ENCODE results near the gene MLANA. TPM values are rescaled to one million over a fixed set of nuclear protein-coding genes. Genes with fewer than 3 reads are reported as not detected.

Gene MLANA
- total RNA-seq, 3 donors from 2014 or later: not detected

DNA sequence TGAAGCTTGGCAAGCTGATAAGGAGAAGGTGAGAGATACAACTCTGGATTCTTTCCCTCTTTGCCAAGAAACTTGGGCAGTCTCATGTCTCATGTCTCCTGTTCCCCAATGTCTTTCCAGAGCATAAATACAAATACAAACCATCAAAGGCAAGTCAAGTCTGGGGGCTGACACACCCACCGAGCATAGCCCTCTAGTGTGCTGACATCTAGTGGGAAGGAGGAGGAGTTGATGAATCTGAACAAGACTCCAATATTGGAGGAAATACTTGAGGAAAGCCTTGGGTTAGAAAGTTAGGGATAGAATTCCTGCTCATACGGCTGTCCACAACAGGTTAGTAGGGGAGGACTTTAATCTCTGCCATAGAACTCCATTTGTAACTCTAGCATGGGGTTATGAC, 8.6 kb downstream of the MLANA start:
- no peaks in the 10 kb centered on the region for H3K27me3 ChIP-seq
- H3K36me3 ChIP-seq: no peaks in the 10 kb centered on the region
- H3K27ac ChIP-seq: no peak overlapping the region
- TF ChIP-seq POLR2A (IDR thresholded peaks at IDR 0.05): no peak
- TF ChIP-seq POLR2AphosphoS5 (IDR thresholded peaks at IDR 0.05): no peak
- TF ChIP-seq, protein P1, sequence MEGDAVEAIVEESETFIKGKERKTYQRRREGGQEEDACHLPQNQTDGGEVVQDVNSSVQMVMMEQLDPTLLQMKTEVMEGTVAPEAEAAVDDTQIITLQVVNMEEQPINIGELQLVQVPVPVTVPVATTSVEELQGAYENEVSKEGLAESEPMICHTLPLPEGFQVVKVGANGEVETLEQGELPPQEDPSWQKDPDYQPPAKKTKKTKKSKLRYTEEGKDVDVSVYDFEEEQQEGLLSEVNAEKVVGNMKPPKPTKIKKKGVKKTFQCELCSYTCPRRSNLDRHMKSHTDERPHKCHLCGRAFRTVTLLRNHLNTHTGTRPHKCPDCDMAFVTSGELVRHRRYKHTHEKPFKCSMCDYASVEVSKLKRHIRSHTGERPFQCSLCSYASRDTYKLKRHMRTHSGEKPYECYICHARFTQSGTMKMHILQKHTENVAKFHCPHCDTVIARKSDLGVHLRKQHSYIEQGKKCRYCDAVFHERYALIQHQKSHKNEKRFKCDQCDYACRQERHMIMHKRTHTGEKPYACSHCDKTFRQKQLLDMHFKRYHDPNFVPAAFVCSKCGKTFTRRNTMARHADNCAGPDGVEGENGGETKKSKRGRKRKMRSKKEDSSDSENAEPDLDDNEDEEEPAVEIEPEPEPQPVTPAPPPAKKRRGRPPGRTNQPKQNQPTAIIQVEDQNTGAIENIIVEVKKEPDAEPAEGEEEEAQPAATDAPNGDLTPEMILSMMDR (IDR thresholded peaks at IDR 0.05): no peak
- H3K4me1 ChIP-seq: no peaks in the 10 kb centered on the region
- no peak for DNase-seq (ENCODE audit: low spot score in 2 of 2)
- H3K9me3 ChIP-seq: no peaks in the 10 kb centered on the region
- no peak overlapping the region for H3K4me3 ChIP-seq
- intact Hi-C loops (cut with DNase I; ENCODE audit: low total_unique reads): no loop called here

DNA sequence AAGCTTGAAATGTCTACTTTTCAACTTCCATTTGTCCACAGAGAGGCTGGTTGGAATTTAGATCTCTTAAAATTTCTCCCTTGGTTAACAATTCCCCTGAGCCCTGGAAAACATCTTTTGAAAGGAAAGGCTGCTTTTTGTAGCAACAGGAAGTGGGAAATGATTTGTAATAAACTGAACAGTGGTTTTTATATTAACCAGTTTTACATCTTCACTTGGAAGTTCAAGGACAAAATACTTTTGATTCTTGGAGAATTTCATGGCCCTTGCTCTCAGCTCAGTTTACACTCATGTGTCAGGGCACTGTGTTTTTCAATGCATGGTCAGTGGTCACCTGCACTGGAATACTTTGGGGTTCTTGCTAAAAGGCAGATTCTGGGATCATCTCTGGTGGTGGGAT, 9.9 kb downstream of the MLANA start:
- no peaks in the 10 kb centered on the region for H3K9me3 ChIP-seq
- H3K36me3 ChIP-seq: no peaks in the 10 kb centered on the region
- no peaks in the 10 kb centered on the region for H3K27me3 ChIP-seq
- no peak overlapping the region for H3K27ac ChIP-seq
- DNase-seq (ENCODE audit: low spot score in 2 of 2): no peak
- H3K4me3 ChIP-seq: no peak overlapping the region
- no peaks in the 10 kb centered on the region for H3K4me1 ChIP-seq
- TF ChIP-seq POLR2AphosphoS5 (IDR thresholded peaks at IDR 0.05) (no peak), POLR2A (IDR thresholded peaks at IDR 0.05) (no peak)
- TF ChIP-seq, protein P1 (IDR thresholded peaks at IDR 0.05): no peak
- intact Hi-C loops (cut with DNase I; ENCODE audit: low total_unique reads): no loop called here

DNA sequence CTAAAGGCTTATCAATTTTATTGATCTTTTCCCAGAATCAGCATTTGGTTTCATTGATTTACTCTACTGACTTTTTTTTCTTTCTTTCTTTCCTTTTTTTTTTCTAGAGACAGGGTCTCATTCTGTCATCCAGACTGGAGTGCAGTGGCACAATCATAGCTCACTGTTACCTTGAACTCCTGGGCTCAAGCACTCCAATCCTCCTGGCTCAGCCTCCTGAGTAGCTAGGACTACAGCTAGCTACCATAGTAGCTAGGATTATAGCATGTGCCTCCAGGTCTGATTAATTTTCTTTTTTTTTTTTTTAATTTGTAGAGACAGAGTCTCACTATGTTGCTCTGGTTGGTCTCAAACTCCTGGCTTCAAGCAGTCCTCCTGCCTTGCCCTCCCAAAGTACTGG, 11.7 kb downstream of the MLANA start:
- H3K4me1 ChIP-seq: no peaks in the 10 kb centered on the region
- intact Hi-C loops (cut with DNase I; ENCODE audit: low total_unique reads): no loop called here
- no peaks in the 10 kb centered on the region for H3K9me3 ChIP-seq
- no peak overlapping the region for H3K27ac ChIP-seq
- H3K36me3 ChIP-seq: peaks cover 3% of the 10 kb centered on the region
- H3K27me3 ChIP-seq: no peaks in the 10 kb centered on the region
- no peak overlapping the region for H3K4me3 ChIP-seq
- no peak for DNase-seq (ENCODE audit: low spot score in 2 of 2)
- TF ChIP-seq, protein P1 (IDR thresholded peaks at IDR 0.05): no peak
- TF ChIP-seq POLR2AphosphoS5 (IDR thresholded peaks at IDR 0.05) (no peak), POLR2A (IDR thresholded peaks at IDR 0.05) (no peak)

DNA sequence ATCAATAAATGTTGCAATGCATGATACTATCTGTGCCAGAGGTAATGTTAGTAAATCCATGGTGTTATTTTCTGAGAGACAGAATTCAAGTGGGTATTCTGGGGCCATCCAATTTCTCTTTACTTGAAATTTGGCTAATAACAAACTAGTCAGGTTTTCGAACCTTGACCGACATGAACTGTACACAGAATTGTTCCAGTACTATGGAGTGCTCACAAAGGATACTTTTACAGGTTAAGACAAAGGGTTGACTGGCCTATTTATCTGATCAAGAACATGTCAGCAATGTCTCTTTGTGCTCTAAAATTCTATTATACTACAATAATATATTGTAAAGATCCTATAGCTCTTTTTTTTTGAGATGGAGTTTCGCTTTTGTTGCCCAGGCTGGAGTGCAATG, 18.2 kb downstream of the MLANA start:
- no peak for DNase-seq (ENCODE audit: low spot score in 2 of 2)
- Histone ChIP-seq H3K4me1 (no peaks in the 10 kb centered on the region), H3K4me3 (no peak overlapping the region), H3K27ac (no peak overlapping the region), H3K9me3 (no peaks in the 10 kb centered on the region), H3K27me3 (no peaks in the 10 kb centered on the region), H3K36me3 (peaks cover 3% of the 10 kb centered on the region)
- TF ChIP-seq POLR2A (IDR thresholded peaks at IDR 0.05) (no peak), POLR2AphosphoS5 (IDR thresholded peaks at IDR 0.05) (no peak)
- TF ChIP-seq, protein P1 (IDR thresholded peaks at IDR 0.05): no peak
- intact Hi-C loops (cut with DNase I; ENCODE audit: low total_unique reads): no loop called here

DNA sequence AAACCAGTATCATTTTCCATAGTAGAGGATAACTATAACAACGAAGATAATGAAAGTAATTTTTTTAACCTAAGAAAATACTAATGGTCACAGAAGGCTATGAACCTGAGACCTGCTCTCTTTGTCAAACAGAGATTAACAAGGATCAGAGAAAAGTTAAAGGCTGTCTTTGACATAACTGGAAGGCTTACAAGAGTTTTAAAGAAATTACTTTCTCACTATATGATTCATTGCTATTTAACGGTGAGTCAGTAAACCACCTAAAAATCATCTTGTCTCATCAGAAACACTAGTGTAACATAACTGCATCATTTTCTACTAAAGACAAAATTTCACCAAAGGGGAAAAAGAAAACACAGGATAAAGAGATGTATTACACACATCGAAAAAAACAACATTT, 19.3 kb downstream of the MLANA start:
- H3K4me3 ChIP-seq: no peak overlapping the region
- no peaks in the 10 kb centered on the region for H3K4me1 ChIP-seq
- intact Hi-C loops (cut with DNase I; ENCODE audit: low total_unique reads): no loop called here
- peaks cover 3% of the 10 kb centered on the region for H3K36me3 ChIP-seq
- TF ChIP-seq, protein P1 (IDR thresholded peaks at IDR 0.05): no peak
- no peak for TF ChIP-seq POLR2AphosphoS5 (IDR thresholded peaks at IDR 0.05)
- no peak for TF ChIP-seq POLR2A (IDR thresholded peaks at IDR 0.05)
- H3K27ac ChIP-seq: no peak overlapping the region
- no peaks in the 10 kb centered on the region for H3K9me3 ChIP-seq
- no peaks in the 10 kb centered on the region for H3K27me3 ChIP-seq
- no peak for DNase-seq (ENCODE audit: low spot score in 2 of 2)

Data from breast epithelium (tissue), 4 donors.